GM19025 (cell line): Measurements from ENCODE around the gene CPNE2.
"Not testable (repeated sequence)": the region's sequence is repeated elsewhere in the genome, so short reads cannot be mapped to it uniquely, and the experiment has no call there.

Experiments used
- ATAC-seq: cut with Tn5 transposase; IDR thresholded peaks from one replicate; pipeline ENCODE4 v1.9.1; 2021; ENCODE audit warnings: mild to moderate bottlenecking, low read depth, moderate library complexity; ENCODE audit not compliant: unreplicated experiment

Gene CPNE2

GRCh38 chr16:57096192-57096591, 3.8 kb downstream of the CPNE2 start:
- ATAC-seq, result no peak

GRCh38 chr16:57096793-57097192, 4.4 kb downstream of the CPNE2 start:
- ATAC-seq, result no peak

DNA sequence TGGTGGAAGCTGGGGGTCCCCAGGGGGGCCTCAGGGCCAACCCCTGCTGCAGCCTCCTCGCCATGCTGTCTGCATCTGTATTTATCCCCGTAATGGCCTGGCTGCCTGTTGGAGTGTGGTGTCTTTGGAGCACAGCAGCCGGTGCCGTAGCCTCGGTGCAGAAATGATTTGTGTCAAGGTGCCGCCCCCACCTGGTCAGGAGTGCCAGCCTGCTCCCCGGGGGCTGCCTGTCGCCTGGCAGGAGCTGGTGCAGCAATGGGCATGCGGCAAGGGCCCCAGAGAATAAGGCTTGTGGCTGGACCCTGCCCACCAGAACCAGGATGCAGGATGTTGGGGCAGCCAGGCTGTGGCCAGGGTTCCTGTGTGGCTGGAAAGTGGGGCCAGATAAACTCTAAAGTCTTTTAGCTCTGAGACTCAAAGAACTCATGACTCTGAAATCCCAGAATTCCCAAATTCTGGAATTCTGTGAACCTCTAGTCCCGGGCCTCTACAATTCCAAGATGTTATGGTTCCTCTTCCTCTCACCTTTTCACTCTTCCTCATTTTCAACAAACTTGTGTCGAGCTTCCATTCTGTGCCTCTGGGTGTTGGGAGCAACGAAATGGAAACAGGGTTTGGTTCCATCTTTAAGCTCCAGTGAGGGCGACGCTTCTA, 5.9 kb downstream of the CPNE2 start:
- ATAC-seq, result no peak

GRCh38 chr16:57099965-57100364, 7.6 kb downstream of the CPNE2 start:
- ATAC-seq, result not testable (repeated sequence)

DNA sequence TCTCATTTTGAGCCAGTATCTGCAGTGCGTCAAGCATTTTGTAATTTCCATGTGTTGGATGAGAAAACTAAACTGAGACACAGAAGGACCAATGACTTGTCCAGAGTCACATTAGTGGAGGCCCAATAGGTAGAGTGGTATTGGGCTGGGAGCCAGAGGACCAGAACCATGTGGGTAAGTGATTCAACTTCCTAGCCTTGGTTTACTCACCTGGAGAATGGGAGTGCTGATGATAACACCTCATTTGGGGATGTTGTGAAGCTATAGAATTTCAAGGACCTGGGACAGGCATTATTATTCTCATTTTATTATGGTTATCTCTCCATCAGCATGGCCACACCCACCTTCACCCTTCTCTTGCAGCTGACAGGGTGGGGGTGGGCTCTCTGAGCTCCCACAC, 8.1 kb downstream of the CPNE2 start:
- no peak for ATAC-seq

DNA sequence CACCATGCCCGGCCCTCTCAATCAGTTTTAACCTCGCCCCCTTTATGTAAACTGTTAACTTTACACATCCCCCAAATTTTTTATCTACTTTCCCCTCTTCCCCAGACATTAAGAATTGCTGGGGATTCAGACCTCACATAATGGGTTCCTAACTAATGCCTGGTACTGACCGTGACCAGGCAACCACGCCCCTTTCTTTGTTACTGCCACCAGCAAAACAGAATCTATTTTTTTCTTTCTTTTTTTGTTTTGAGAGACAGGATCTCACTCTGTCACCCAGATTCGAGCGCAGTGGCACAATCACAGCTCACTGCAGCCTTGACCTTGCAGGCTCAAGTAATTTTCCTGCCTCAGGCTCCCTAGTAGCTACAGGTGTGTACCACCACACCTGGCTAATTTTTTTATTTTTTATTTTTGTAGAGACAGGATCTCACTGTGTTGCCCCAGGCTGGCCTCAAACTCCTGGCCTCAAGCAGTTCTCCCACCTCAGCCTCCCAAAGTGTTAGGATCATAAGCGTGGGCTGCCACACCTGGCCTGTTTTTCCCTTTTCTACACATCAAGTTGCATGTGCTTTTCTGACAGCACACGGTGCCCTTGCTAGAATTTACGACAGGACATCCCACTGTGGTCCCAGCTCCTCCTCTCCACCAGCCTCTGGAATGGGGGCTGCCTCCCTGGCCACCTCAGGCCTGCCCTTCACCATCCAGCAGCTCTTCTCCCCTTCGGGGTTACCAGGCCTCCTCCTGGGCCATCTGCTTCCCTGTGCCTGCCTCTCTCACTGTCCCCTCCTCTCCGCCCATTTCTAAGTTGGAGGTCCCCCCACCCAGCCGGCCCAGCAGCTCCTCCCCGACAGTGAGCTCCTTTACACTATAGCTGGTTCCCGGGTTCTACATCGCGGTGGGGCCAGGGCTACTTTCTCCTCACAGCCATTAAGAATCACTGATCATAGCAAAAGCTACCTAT, 10.8 kb downstream of the CPNE2 start:
- no peak for ATAC-seq

GRCh38 chr16:57104706-57105105, 12.3 kb downstream of the CPNE2 start:
- ATAC-seq, result no peak

DNA sequence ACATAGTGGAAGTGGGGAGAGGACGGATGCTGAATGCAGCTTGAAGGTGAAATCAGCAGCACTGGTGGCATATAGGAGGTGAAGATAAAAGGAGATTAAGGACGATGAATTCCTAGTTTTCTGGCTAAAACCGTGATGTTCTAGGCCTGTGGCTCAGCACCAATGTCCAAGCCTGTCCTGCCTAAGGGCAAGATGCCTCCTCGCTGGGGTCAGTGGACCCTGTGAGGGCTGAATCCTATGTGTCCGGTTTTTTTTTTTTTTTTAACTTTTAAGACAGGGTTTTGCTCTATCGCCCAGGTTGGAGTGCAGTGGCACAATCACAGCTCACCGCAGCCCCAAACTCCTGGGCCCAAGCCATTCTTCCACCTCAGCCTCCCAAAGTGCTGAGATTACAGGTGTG, 12.8 kb downstream of the CPNE2 start:
- ATAC-seq, result no peak

DNA sequence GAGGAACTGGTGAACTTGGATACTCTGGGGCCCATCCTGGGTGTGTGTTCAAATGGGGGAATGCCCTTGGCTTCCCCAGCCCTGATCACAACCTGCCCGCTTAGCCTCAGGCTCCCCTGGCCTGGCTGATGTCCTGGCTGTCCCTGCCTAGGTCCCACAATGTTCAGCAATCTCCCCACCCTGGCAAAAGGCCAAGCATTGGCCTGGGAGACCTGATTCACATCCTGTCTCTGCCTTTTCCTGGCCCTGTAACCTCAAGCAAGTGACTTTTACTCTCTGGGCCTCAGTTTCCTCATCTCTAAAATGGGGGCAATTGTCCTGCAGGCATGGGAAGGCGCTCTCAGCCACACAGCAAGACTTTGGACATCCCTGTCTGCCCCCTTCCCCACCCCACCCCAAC, 14.4 kb downstream of the CPNE2 start:
- ATAC-seq, result no peak

GRCh38 chr16:57107321-57107922, 15.0 kb downstream of the CPNE2 start:
- no peak for ATAC-seq

DNA sequence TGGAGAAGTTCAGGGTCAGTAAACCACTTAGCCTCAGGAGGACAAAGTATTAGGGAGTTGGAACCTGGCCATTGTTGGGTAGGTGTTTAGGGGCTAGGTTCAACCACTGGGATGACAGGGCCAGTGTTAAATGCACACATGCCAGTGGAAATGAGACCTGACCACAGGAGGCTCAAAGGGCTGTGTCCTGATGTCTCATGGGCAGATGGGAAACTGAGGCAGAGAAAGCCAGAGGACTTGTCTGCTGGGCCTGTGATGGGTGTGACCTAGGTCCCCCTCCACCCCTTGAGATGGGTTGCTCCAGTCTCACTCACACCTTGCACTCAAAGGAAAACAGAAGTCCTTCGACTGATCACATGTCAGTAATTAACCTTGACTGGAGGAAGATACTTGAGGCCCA, 16.0 kb downstream of the CPNE2 start:
- ATAC-seq, result no peak

- not testable (repeated sequence) for ATAC-seq
These were observed 17.1 kb downstream of the CPNE2 start for GRCh38 chr16:57109259-57110105.

GRCh38 chr16:57110937-57111336, 18.6 kb downstream of the CPNE2 start:
- ATAC-seq, result no peak

DNA sequence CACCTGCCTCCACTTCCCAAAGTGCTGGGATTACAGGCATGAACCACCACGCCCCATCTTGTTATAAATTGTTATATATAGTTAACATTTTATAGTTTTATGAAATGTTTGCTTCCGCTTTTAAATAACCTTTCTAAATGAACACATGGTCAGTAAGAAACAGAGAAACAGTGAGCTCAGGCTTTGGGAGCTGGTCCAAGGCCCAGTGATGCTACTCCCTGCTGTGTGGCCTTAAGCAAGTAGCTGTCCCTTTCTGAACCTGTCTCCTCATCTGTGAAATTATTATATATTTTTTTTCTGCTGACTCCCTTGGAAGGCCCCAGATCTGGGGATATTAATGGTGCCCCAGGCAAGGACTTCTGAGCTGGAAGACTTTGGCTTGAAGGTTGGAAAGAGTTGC, 19.0 kb downstream of the CPNE2 start:
- no peak for ATAC-seq

DNA sequence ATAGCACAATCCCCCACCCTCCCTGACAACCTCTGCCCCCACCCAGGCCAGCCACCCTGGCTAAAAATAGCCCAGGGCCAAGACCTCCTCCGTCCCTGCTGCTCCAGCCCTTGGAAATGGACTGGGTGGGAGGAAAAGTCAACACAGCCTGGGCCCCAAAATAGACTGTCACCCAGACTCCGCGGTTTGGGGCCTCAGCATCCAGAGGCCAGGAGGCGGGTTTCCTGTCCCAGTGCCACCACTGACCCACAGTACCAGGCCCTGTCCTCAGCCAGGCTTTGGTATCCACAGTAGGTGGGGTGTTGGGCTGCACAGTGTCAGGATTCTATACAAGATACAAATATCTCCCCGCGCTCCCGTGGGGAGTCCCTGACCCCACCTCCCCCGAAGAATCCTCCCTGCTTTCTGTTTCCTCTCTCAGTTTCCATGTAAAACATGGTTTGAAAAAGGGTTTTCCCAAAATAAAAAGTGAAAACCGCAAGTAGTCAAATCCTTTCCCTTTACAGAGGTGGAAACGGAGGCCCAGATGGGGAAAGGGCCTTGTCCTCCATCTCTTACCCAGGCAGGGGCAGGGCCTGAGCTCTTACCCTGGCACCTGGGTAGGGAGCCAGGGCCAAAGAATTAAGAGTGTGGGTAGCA, 20.1 kb downstream of the CPNE2 start:
- ATAC-seq, result no peak

- no peak for ATAC-seq
These were observed 20.7 kb downstream of the CPNE2 start for GRCh38 chr16:57113042-57113453.

GRCh38 chr16:57113664-57114063, 21.3 kb downstream of the CPNE2 start:
- ATAC-seq, result no peak

- ATAC-seq, result no peak
These were observed 22.8 kb downstream of the CPNE2 start for GRCh38 chr16:57115168-57115513.

DNA sequence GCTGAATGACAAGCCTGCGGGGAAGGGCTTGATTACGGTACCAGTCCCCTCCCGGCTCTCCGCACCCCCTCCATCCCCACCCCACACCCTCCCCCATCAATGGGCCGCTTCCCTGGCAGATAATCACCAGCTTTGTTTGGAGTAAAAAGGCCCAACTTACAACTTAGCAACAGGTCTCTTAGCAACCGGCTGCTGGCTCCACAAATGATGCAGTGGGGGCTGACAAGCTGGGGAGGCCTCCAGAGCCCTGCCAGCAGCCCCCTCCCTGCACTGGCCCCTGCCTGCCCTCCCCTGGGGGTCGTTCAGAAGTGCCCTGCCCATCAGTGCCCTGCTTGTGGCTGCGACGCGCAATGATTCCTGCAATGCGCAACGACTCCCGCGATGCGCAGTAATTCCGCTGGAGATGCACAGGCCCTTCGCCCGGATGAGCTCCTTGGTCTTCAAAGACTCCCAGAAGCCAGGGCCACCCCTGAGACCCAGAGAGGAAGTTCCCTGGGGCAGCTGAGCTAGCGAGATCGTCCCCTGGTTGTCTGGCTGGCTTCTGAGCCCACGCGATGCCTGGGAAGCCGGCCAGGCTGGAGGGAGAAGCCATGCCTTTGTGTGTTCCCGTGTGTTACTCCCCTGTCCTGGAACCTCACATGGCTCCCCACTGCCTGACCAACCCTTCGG, 23.3 kb downstream of the CPNE2 start:
- ATAC-seq, result no peak
